ENCODE measurements around the gene PEF1.

PEF1 gene

GRCh38 chr1:31679676-31680230 is 35.1 kb upstream of the PEF1 start:
- TF ChIP-seq ARNT (IDR thresholded peaks at IDR 0.05) (no peak), L3MBTL2 (conservative IDR thresholded peaks at IDR 0.05) (no peak), LEF1 (IDR thresholded peaks at IDR 0.05; ENCODE audit: borderline replicate concordance) (no peak), HDGF (IDR thresholded peaks at IDR 0.05; ENCODE audit: borderline replicate concordance) (no peak), FOXM1 (IDR thresholded peaks at IDR 0.05; ENCODE audit: borderline replicate concordance) (no peak), SP1 (IDR thresholded peaks at IDR 0.05) (no peak)
- no peak for DNase-seq (ENCODE audit: extremely low spot score)
- ChIA-PET CTCF (interaction anchor here (1.1 to 1.2 kb wide), 2 partner anchors 11 to 21 kb away, joined by 3 read pairs; no protein-coding TSS in a partner anchor), POLR2A (no interaction called here)

- no peak for DNase-seq (ENCODE audit: extremely low spot score)
- ChIA-PET POLR2A (no interaction called here), CTCF (interaction anchor here (1.2 kb wide), 1 partner anchor 12 kb away, joined by 3 read pairs; no protein-coding TSS in a partner anchor)
- no peak for TF ChIP-seq ARNT (IDR thresholded peaks at IDR 0.05)
- TF ChIP-seq TARDBP (IDR thresholded peaks at IDR 0.05), result no peak
- no peak for TF ChIP-seq FOXK2 (IDR thresholded peaks at IDR 0.05)
- TF ChIP-seq PKNOX1 (IDR thresholded peaks at IDR 0.05), result no peak
Measured at GRCh38 chr1:31679091-31679490, 34.4 kb upstream of the PEF1 start.

GRCh38 chr1:31678681-31679080 is 34.0 kb upstream of the PEF1 start:
- ChIA-PET CTCF (no interaction called here), POLR2A (no interaction called here)
- no peak for TF ChIP-seq HDGF (IDR thresholded peaks at IDR 0.05; ENCODE audit: borderline replicate concordance)
- TF ChIP-seq LEF1 (IDR thresholded peaks at IDR 0.05; ENCODE audit: borderline replicate concordance), result no peak
- no peak for TF ChIP-seq BHLHE40 (IDR thresholded peaks at IDR 0.05; ENCODE audit: borderline replicate concordance)
- TF ChIP-seq SUZ12 (IDR thresholded peaks at IDR 0.05), result no peak
- no peak for TF ChIP-seq TARDBP (IDR thresholded peaks at IDR 0.05)
- no peak for TF ChIP-seq ARNT (IDR thresholded peaks at IDR 0.05)
- no peak for TF ChIP-seq SP1 (IDR thresholded peaks at IDR 0.05)
- no peak for DNase-seq (ENCODE audit: extremely low spot score)

- ChIA-PET POLR2A (no interaction called here), CTCF (no interaction called here)
- DNase-seq (ENCODE audit: extremely low spot score), result no peak
- TF ChIP-seq FOXA1 (IDR thresholded peaks at IDR 0.05), result no peak
- TF ChIP-seq ARNT (IDR thresholded peaks at IDR 0.05), result no peak
- no peak for TF ChIP-seq FOXK2 (IDR thresholded peaks at IDR 0.05)
- no peak for TF ChIP-seq HDGF (IDR thresholded peaks at IDR 0.05; ENCODE audit: borderline replicate concordance)
- TF ChIP-seq TARDBP (IDR thresholded peaks at IDR 0.05), result no peak
- no peak for TF ChIP-seq ZNF384 (IDR thresholded peaks at IDR 0.05)
- TF ChIP-seq LEF1 (IDR thresholded peaks at IDR 0.05; ENCODE audit: borderline replicate concordance), result no peak
- no peak for TF ChIP-seq FOXM1 (IDR thresholded peaks at IDR 0.05; ENCODE audit: borderline replicate concordance)
- TF ChIP-seq SP1 (IDR thresholded peaks at IDR 0.05), result no peak
- TF ChIP-seq PKNOX1 (IDR thresholded peaks at IDR 0.05), result no peak
- no peak for TF ChIP-seq L3MBTL2 (conservative IDR thresholded peaks at IDR 0.05)
- no peak for TF ChIP-seq ELF4 (IDR thresholded peaks at IDR 0.05)
- no peak for TF ChIP-seq SUZ12 (IDR thresholded peaks at IDR 0.05)
- TF ChIP-seq BHLHE40 (IDR thresholded peaks at IDR 0.05; ENCODE audit: borderline replicate concordance), result no peak
Measured at GRCh38 chr1:31677949-31678348, 33.3 kb upstream of the PEF1 start.

GRCh38 chr1:31677401-31677800 is 32.7 kb upstream of the PEF1 start:
- POLR2A ChIA-PET, result no interaction called here
- TF ChIP-seq FOXM1 (IDR thresholded peaks at IDR 0.05; ENCODE audit: borderline replicate concordance) (no peak), SP1 (IDR thresholded peaks at IDR 0.05) (no peak), BHLHE40 (IDR thresholded peaks at IDR 0.05; ENCODE audit: borderline replicate concordance) (no peak), NFRKB (IDR thresholded peaks at IDR 0.05) (no peak)
- no peak for DNase-seq (ENCODE audit: extremely low spot score)
- CTCF ChIA-PET, result no interaction called here

- no peak for DNase-seq (ENCODE audit: extremely low spot score)
- ChIA-PET POLR2A (no interaction called here), CTCF (interaction anchor here (0.6 to 2.0 kb wide), 3 partner anchors 25 to 70 kb away, joined by 3 to 7 read pairs (median 4); no protein-coding TSS in a partner anchor)
- TF ChIP-seq SUZ12 (IDR thresholded peaks at IDR 0.05) (no peak), ELF4 (IDR thresholded peaks at IDR 0.05) (no peak), LEF1 (IDR thresholded peaks at IDR 0.05; ENCODE audit: borderline replicate concordance) (no peak), CTBP1 (IDR thresholded peaks at IDR 0.05; ENCODE audit: borderline replicate concordance) (no peak), FOXA1 (IDR thresholded peaks at IDR 0.05) (no peak), PKNOX1 (IDR thresholded peaks at IDR 0.05) (no peak), HDGF (IDR thresholded peaks at IDR 0.05; ENCODE audit: borderline replicate concordance) (no peak)
Measured at GRCh38 chr1:31675756-31676155, 31.1 kb upstream of the PEF1 start.

GRCh38 chr1:31675161-31675560 is 30.5 kb upstream of the PEF1 start:
- ChIA-PET CTCF (interaction anchor here (0.9 to 2.0 kb wide), 3 partner anchors 11 to 70 kb away, joined by 3 to 4 read pairs (median 3); no protein-coding TSS in a partner anchor), POLR2A (no interaction called here)
- no peak for TF ChIP-seq ARNT (IDR thresholded peaks at IDR 0.05)
- TF ChIP-seq NFRKB (IDR thresholded peaks at IDR 0.05), result no peak
- TF ChIP-seq LEF1 (IDR thresholded peaks at IDR 0.05; ENCODE audit: borderline replicate concordance), result no peak
- no peak for TF ChIP-seq FOXM1 (IDR thresholded peaks at IDR 0.05; ENCODE audit: borderline replicate concordance)
- no peak for TF ChIP-seq ZNF384 (IDR thresholded peaks at IDR 0.05)
- TF ChIP-seq CTBP1 (IDR thresholded peaks at IDR 0.05; ENCODE audit: borderline replicate concordance), result no peak
- TF ChIP-seq FOXK2 (IDR thresholded peaks at IDR 0.05), result no peak
- TF ChIP-seq L3MBTL2 (conservative IDR thresholded peaks at IDR 0.05), result no peak
- no peak for TF ChIP-seq ELF4 (IDR thresholded peaks at IDR 0.05)
- TF ChIP-seq HDGF (IDR thresholded peaks at IDR 0.05; ENCODE audit: borderline replicate concordance), result no peak
- no peak for TF ChIP-seq PKNOX1 (IDR thresholded peaks at IDR 0.05)
- TF ChIP-seq SUZ12 (IDR thresholded peaks at IDR 0.05), result no peak
- no peak for TF ChIP-seq TARDBP (IDR thresholded peaks at IDR 0.05)
- no peak for TF ChIP-seq SP1 (IDR thresholded peaks at IDR 0.05)
- no peak for TF ChIP-seq BHLHE40 (IDR thresholded peaks at IDR 0.05; ENCODE audit: borderline replicate concordance)
- no peak for TF ChIP-seq FOXA1 (IDR thresholded peaks at IDR 0.05)
- no peak for DNase-seq (ENCODE audit: extremely low spot score)
